Activated naive CD4-positive, alpha-beta T cell treated with Interleukin-2 at 50 U/mL for 16 hours (primary cell): Measurements from ENCODE around the gene GAK.
"Not testable (repeated sequence)": the region's sequence is repeated elsewhere in the genome, so short reads cannot be mapped to it uniquely, and the experiment has no call there.

Experiments
- DNase-seq: peaks from one replicate; pipeline ENCODE4 v3.0.0-alpha.2; 2020

The GAK gene

GRCh38 chr4:951594-952468 lies 19.7 kb upstream of the GAK start:
- no peak for DNase-seq

GRCh38 chr4:951186-951585 lies 19.1 kb upstream of the GAK start:
- no peak for DNase-seq

GRCh38 chr4:950136-951020 lies 18.3 kb upstream of the GAK start:
- DNase-seq: no peak

- DNase-seq: no peak
Observed at GRCh38 chr4:949656-950055, 17.5 kb upstream of the GAK start.

GRCh38 chr4:948936-949300 lies 16.8 kb upstream of the GAK start:
- DNase-seq: no peak

- DNase-seq: no peak
Observed at GRCh38 chr4:948101-948935, 16.2 kb upstream of the GAK start.

- no peak for DNase-seq
Observed at GRCh38 chr4:947491-947971, 15.4 kb upstream of the GAK start.

- DNase-seq: no peak
Observed at GRCh38 chr4:946517-947471, 14.7 kb upstream of the GAK start.

- DNase-seq: no peak
Observed at GRCh38 chr4:946103-946450, 14.0 kb upstream of the GAK start.

GRCh38 chr4:945274-946102 lies 13.4 kb upstream of the GAK start:
- no peak for DNase-seq

- not testable (repeated sequence) for DNase-seq
Observed at GRCh38 chr4:939508-939907, 7.4 kb upstream of the GAK start.

- no peak for DNase-seq
Observed at GRCh38 chr4:932713-933070, 576 bp upstream of the GAK start.

- peak; percentile 15 for DNase-seq
Observed at GRCh38 chr4:931194-931959, 739 bp downstream of the GAK start.

GRCh38 chr4:930827-931193 lies 1.3 kb downstream of the GAK start:
- DNase-seq: no peak

- no peak for DNase-seq
Observed at GRCh38 chr4:930028-930551, 2.0 kb downstream of the GAK start.

- DNase-seq: no peak
Observed at GRCh38 chr4:929096-929765, 2.9 kb downstream of the GAK start.

GRCh38 chr4:927566-927965 lies 4.5 kb downstream of the GAK start:
- DNase-seq: not testable (repeated sequence)

GRCh38 chr4:926538-926937 lies 5.6 kb downstream of the GAK start:
- DNase-seq: no peak

GRCh38 chr4:925771-926500 lies 6.2 kb downstream of the GAK start:
- no peak for DNase-seq
